ENCODE data around the gene PDK1.

Gene PDK1

GRCh38 chr2:172623249-172623965 lies 67.5 kb downstream of the PDK1 start:
- no peaks in the 10 kb centered on the region for H3K36me3 ChIP-seq
- H3K27ac ChIP-seq, result no peak overlapping the region
- TF ChIP-seq, protein P1, sequence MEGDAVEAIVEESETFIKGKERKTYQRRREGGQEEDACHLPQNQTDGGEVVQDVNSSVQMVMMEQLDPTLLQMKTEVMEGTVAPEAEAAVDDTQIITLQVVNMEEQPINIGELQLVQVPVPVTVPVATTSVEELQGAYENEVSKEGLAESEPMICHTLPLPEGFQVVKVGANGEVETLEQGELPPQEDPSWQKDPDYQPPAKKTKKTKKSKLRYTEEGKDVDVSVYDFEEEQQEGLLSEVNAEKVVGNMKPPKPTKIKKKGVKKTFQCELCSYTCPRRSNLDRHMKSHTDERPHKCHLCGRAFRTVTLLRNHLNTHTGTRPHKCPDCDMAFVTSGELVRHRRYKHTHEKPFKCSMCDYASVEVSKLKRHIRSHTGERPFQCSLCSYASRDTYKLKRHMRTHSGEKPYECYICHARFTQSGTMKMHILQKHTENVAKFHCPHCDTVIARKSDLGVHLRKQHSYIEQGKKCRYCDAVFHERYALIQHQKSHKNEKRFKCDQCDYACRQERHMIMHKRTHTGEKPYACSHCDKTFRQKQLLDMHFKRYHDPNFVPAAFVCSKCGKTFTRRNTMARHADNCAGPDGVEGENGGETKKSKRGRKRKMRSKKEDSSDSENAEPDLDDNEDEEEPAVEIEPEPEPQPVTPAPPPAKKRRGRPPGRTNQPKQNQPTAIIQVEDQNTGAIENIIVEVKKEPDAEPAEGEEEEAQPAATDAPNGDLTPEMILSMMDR (IDR thresholded peaks at IDR 0.05), result no peak
- no peaks in the 10 kb centered on the region for H3K9me3 ChIP-seq
- H3K4me1 ChIP-seq (ENCODE audit: control insufficient read depth in 1 of 2, insufficient read depth in 1 of 2, low read depth in 1 of 2, low read length in 1 of 2), result no peaks in the 10 kb centered on the region
- no peak overlapping the region for H3K4me3 ChIP-seq (ENCODE audit: low read depth in 1 of 2, low read length in 1 of 2)
- H3K27me3 ChIP-seq, result no peaks in the 10 kb centered on the region

DNA sequence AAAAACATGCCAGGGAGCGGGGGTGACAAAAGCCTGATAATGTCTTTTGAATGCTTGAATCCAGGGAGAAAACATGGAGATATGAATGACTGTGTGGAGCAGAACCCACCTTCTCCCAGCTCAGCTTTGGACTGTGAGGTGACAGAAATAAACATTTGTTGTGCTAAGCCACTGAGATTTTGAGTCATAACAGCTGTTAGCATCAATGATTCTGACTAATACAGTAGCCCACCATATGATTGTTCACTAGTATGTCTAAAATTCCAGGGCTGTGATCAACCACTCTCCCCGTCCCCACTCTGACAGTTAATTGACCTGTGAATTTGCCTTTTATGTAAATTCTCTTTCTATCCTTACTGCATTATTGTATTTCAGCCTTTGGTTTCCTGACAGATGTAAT lies 69.1 kb downstream of the PDK1 start:
- Histone ChIP-seq H3K36me3 (peaks cover 5% of the 10 kb centered on the region), H3K4me3 (ENCODE audit: low read depth in 1 of 2, low read length in 1 of 2) (no peak overlapping the region), H3K27me3 (no peaks in the 10 kb centered on the region), H3K4me1 (ENCODE audit: control insufficient read depth in 1 of 2, insufficient read depth in 1 of 2, low read depth in 1 of 2, low read length in 1 of 2) (no peaks in the 10 kb centered on the region), H3K27ac (no peak overlapping the region), H3K9me3 (no peaks in the 10 kb centered on the region)
- TF ChIP-seq, protein P1 (IDR thresholded peaks at IDR 0.05), result no peak

- H3K4me3 ChIP-seq (ENCODE audit: low read depth in 1 of 2, low read length in 1 of 2), result no peak overlapping the region
- no peaks in the 10 kb centered on the region for H3K4me1 ChIP-seq (ENCODE audit: control insufficient read depth in 1 of 2, insufficient read depth in 1 of 2, low read depth in 1 of 2, low read length in 1 of 2)
- peaks cover 5% of the 10 kb centered on the region for H3K36me3 ChIP-seq
- TF ChIP-seq, protein P1 (IDR thresholded peaks at IDR 0.05), result no peak
- H3K27me3 ChIP-seq, result no peaks in the 10 kb centered on the region
- no peaks in the 10 kb centered on the region for H3K9me3 ChIP-seq
- H3K27ac ChIP-seq, result no peak overlapping the region
Measured at GRCh38 chr2:172627181-172627580, 71.3 kb downstream of the PDK1 start.

GRCh38 chr2:172628085-172628484 lies 72.2 kb downstream of the PDK1 start:
- H3K27ac ChIP-seq, result no peak overlapping the region
- no peaks in the 10 kb centered on the region for H3K9me3 ChIP-seq
- peaks cover 5% of the 10 kb centered on the region for H3K36me3 ChIP-seq
- no peaks in the 10 kb centered on the region for H3K4me1 ChIP-seq (ENCODE audit: control insufficient read depth in 1 of 2, insufficient read depth in 1 of 2, low read depth in 1 of 2, low read length in 1 of 2)
- TF ChIP-seq, protein P1 (IDR thresholded peaks at IDR 0.05), result no peak
- no peak overlapping the region for H3K4me3 ChIP-seq (ENCODE audit: low read depth in 1 of 2, low read length in 1 of 2)
- no peaks in the 10 kb centered on the region for H3K27me3 ChIP-seq

DNA sequence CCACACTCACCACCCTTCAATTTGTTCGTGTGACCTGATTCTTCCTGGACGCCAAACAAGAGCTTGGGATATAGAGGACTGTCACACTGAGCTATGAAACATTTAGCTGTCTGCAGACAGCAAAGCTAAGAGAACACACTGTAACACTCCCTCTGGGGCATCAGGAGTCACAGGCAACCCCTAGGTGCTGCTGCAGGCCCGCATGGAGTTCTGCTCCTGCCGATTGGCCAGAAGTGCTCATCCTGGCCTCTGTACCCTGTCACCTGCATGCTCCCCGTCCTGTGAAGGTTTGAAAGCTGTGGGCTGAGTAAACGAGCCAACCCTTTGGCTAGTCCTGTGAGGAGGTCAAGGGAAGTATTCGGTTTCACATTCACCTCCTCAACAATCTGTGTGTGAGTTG lies 73.7 kb downstream of the PDK1 start:
- Histone ChIP-seq H3K4me3 (ENCODE audit: low read depth in 1 of 2, low read length in 1 of 2) (no peak overlapping the region), H3K27me3 (no peaks in the 10 kb centered on the region), H3K27ac (no peak overlapping the region), H3K4me1 (ENCODE audit: control insufficient read depth in 1 of 2, insufficient read depth in 1 of 2, low read depth in 1 of 2, low read length in 1 of 2) (no peaks in the 10 kb centered on the region), H3K36me3 (peaks cover 5% of the 10 kb centered on the region), H3K9me3 (no peaks in the 10 kb centered on the region)
- TF ChIP-seq, protein P1 (IDR thresholded peaks at IDR 0.05), result no peak
